HuH-7 (cell line): ENCODE measurements around the gene ARF4.

Experiments used
- DNase-seq: peaks from one replicate; pipeline ENCODE4 v3.0.0; 2011; ENCODE audit warnings: low spot score

Gene ARF4

GRCh38 chr3:57577801-57578200 lies 19.3 kb downstream of the ARF4 start:
- no peak for DNase-seq

DNA sequence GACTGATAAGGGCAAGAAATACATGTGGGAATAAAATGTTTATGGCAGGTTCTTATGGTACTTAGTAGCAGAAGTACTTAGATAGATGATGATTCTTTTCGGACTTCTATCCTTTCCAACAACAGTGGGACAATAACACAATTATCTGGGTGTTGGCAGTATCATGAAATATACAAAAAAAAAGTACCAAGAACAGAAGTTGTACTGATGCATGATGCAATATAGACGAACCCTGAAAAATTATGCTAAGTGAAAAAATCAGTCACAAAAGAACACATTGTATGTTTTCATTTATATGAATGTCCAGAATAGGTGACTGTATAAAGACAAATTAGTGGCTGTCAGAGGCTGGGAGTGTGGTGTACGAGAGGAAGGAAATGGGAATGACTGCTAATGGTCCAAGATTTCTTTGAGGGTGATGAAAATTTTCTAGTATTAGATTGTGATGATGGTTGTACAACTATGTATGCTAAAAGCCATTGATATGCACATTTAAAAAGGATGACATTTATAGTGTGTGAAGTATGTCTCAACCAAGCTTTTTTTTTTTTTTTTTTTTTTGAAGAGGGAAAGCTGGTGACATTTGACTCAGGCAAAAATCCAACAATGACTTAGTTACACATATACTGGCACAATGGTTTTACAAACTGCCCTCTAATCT lies 21.0 kb downstream of the ARF4 start:
- DNase-seq, result no peak

DNA sequence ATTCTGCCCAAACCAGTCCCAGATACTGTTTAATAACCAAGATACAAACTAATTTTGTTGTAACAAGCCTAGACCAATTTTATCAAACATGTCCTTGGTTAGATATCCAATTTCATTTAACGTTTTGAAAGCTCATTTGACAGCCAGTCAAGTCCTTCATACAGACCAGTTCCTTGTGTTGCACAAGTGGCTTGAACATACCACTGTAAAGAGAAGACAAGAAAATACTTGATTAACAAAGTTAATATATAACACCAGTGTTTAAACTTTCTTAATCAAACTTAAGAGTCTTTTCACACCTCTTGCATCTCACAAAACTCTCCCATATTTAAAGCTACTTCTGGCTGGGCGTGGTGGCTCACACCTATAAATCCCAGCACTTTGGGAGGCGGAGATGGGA lies 25.0 kb downstream of the ARF4 start:
- no peak for DNase-seq

DNA sequence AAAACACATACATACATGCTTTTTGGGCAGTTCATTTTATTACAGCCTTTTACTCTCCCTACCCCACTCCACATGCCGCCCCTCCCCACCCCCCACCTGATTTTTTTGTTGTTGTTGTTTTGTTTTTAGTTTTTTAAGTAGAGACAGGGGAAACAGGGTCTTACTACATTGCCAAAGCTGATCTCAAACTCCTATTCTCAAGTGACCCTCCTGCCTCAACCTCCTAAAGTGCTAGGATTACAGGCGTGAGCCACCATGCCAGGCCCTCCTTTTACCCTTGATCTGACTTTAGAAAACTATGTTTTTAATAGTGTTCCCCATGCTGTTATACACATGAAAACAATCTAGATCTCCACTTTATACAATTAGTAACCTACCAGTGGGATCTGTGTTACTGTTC lies 26.3 kb downstream of the ARF4 start:
- DNase-seq, result no peak

DNA sequence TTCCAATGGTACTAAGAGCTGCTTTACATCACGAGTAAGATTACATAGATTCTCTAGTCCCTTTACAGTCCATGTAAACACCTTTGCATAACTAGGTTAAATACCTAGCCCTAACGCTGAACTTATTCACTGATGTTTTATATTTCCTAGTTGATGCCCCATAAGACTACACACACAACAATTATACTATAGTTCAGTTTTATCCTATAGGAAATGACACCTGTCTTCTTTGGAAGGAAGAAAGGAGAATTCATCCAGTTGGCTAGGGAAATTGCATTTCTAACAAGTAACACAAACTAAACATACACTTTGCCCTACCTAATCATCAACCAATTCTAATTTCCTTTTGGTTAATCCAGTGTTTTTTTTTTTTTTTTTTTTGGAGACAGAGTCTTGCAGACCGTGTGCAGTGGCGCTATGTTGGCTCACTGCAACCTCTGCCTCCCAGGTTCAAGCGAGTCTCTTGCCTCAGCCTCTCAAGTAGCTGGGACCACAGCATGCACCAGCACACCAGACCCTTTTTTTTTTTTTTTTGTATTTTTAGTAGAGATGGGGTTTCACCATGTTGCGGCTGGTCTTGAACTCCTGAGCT lies 27.2 kb downstream of the ARF4 start:
- no peak for DNase-seq

GRCh38 chr3:57559526-57559925 lies 37.6 kb downstream of the ARF4 start:
- DNase-seq, result no peak

DNA sequence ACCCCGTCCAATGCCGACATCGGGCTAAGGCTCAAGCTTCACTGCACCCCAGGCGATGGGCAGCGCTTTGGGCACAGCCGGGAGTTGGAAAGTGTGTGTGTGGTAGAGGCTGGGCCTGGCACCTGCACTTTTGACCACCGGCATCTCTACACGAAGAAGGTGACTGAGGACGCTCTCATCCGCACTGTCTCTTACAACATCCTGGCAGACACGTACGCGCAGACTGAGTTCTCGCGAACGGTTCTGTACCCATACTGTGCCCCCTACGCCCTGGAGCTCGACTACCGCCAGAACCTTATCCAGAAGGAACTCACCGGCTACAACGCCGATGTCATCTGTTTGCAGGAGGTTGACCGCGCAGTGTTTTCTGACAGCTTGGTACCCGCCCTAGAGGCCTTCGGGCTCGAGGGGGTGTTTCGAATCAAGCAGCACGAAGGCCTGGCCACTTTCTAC lies 40.0 kb downstream of the ARF4 start:
- DNase-seq, result peak; percentile 12

DNA sequence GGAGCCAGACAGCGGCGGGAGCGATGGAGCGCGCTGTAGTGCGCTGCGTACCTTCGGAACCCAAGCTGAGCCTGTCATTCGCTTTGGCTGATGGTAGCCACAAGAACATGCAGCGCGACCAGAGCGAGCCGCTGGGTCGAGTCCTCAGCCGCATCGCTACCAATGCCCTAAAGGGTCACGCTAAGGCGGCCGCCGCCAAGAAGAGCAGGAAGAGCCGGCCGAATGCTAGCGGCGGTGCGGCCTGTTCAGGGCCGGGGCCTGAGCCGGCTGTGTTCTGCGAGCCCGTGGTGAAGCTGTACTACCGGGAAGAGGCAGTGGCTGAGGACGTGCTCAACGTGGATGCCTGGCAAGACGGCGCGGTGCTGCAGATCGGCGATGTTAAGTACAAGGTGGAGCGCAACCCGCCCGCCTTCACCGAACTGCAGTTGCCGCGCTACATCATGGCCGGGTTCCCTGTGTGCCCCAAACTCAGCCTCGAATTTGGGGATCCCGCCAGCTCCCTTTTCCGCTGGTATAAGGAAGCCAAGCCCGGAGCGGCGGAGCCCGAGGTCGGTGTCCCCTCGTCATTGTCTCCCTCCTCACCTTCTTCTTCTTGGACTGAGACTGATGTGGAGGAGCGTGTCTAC lies 40.6 kb downstream of the ARF4 start:
- DNase-seq, result no peak

DNA sequence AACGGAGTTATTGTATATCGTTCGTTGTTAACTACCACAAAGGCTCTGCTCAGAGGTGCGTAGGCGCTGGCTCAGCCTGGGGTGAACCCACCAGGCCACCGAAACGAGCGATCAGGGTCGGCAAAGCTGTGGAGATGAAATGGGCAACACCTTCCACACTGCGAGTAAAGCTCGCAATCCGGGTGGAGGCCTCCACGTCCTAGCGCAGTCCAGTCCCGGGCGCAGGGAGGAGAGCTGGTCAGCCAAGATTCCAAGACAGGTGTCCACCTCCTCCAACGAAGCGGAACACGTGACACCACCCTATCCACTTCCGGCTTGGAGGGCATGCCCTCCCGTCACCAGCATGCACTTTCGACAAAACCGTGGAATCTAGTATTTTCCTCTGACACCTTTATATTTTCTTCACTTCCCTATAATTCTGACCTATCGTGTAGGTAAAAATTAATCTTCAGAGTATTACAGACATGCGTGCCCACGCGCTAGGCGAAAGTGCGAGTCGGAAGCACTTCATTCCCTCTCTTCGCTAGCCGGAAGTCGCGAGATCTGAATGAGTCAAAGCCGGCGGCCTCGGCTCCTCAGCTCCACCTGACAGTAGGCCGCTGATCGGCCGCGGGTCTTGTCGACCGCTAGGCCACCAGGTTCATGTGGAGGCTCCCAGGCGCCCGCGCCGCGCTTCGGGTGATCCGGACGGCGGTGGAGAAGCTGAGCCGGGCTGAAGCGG lies 41.2 kb downstream of the ARF4 start, which contains the start of gene PDE12:
Gene PDE12, plus strand, starts transcription at position 537 of the 721 bp plus-strand sequence. Its CDS starts 106 bp downstream, at position 643.
- DNase-seq, result peak; percentile 47

- no peak for DNase-seq
Measured at GRCh38 chr3:57555306-57555705, 41.8 kb downstream of the ARF4 start.

- no peak for DNase-seq
Measured at GRCh38 chr3:57546616-57547015, 50.5 kb downstream of the ARF4 start.

DNA sequence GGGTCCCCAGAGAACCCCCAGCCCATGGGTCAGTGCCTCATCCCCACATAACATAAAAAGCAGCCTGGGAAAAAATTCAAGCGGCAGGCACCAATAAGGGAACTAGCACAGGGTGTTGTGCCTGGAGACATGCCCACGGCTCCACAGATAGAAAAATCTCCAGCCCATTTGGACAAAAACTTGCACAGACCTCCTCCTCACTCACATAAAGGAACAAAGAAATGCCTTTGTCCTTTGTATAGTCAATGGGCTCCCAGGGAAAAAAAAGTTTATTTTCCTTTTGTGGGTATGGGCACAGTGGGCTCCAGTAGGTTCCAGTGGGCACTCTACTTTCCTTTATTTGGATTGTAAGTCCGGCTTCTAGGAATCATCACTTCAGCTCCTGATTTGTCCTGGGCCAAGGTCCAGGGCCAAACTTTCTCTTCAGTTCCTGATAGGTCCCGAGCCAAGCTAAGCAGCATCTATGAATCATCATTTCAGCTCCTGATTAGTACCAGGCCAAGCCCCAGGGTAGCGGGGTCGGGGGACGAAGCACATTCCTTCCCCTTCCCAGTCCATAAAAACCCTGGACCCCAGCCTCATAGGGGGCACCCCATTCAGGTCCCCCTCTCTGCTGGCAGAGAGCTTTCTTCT lies 51.4 kb downstream of the ARF4 start:
- DNase-seq, result no peak

GRCh38 chr3:57544181-57545125 lies 52.7 kb downstream of the ARF4 start, which contains the start of gene DNAH12:
Gene DNAH12 (minus strand): TSS chr3:57544344. CDS start chr3:57542870, 1,474 bp downstream.
- peak; percentile 37 for DNase-seq

DNA sequence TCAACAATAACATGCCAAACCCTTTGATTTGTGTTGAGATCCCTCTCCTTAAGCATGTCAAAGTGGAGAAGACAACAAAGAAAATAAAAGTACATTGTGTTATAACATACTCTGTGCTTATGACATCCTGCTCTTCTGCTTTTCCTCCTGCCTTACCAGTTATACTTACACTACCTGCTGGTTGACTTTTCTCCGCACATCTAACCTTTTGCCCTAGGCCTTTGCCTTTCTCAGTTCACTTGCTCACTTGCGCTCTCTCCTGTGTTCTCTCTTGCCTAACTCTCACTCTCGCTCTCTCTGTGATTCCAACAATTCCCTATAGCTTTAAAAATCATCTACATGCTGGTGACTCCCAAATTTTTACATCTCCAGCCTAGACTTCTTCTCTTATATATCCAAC lies 58.7 kb downstream of the ARF4 start:
- DNase-seq, result no peak

DNA sequence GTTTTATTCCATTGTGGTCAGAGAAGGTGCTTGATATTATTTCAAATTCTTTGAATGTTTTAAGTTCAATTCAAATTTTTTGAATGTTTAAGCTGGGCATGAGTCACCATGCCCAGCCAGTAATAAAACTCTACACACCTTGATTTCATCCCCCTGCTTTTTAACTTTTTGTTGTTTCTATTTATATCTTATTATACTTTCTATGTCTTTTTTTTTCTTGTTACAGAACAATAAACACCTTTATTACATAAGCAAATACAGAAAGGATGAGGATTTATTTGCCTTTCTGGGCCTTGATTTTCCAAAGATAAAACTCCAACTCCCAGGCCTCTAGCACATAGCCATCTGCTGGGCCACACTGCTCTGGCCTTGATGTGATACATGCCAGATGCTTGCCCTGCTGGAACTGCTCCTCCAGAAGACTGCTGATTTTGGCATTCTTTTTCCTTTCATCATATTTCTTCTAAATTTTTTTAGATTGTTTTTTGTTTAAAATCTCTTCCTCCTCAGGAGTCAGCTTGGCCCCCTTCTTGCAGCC lies 67.0 kb downstream of the ARF4 start:
- no peak for DNase-seq
